RWPE2 (cell line): ENCODE results near the gene ELL3.
"Not testable (repeated sequence)": the region's sequence is repeated elsewhere in the genome, so short reads cannot be mapped to it uniquely, and the experiment has no call there.

Experiments
- ATAC-seq: fragments of 200-7000 bp; cut with Tn5 transposase; 3 replicates; pipeline ENCODE4 v1.9.1; 2021; ENCODE audit warnings: low read depth
- DNase-seq: peaks from one replicate; pipeline ENCODE4 v3.0.0-alpha.2; 2020; ENCODE audit warnings: low spot score
- H3K27ac ChIP-seq: fragments of 450-650 bp; 2 replicates; pipeline ENCODE4 v1.5.1; 2017; ENCODE audit warnings: mild to moderate bottlenecking; ENCODE audit not compliant: poor library complexity, severe bottlenecking
- H3K27me3 ChIP-seq: fragments of 250-450 bp; sonication (Bioruptor Pico); 2 replicates; pipeline ENCODE4 v1.5.1; 2021; ENCODE audit warnings: mild to moderate bottlenecking, moderate library complexity; ENCODE audit not compliant: insufficient read depth, poor library complexity, severe bottlenecking
- H3K36me3 ChIP-seq: fragments of 250-450 bp; sonication (Bioruptor Pico); 2 replicates; pipeline ENCODE4 v1.5.1; 2020; ENCODE audit warnings: low read depth, mild to moderate bottlenecking, moderate library complexity
- H3K4me1 ChIP-seq: fragments of 250-450 bp; sonication (Bioruptor Pico); 2 replicates; pipeline ENCODE4 v1.5.1; 2021; ENCODE audit warnings: mild to moderate bottlenecking, moderate library complexity; ENCODE audit not compliant: insufficient read depth, poor library complexity, severe bottlenecking
- H3K4me3 ChIP-seq: fragments of 250-450 bp; sonication (Bioruptor Pico); 2 replicates; pipeline ENCODE4 v1.5.1; 2021; ENCODE audit warnings: mild to moderate bottlenecking, moderate library complexity; ENCODE audit not compliant: severe bottlenecking
- H3K9me3 ChIP-seq: fragments of 250-450 bp; sonication (Bioruptor Pico); 2 replicates; pipeline ENCODE4 v1.5.1; 2021; ENCODE audit warnings: mild to moderate bottlenecking, moderate library complexity; ENCODE audit not compliant: severe bottlenecking
- CTCF ChIP-seq: fragments of 450-650 bp; IDR thresholded peaks from one replicate; pipeline ENCODE4 v1.5.1; 2017; ENCODE audit warnings: mild to moderate bottlenecking, moderate library complexity; ENCODE audit not compliant: poor library complexity, severe bottlenecking

Gene ELL3

DNA sequence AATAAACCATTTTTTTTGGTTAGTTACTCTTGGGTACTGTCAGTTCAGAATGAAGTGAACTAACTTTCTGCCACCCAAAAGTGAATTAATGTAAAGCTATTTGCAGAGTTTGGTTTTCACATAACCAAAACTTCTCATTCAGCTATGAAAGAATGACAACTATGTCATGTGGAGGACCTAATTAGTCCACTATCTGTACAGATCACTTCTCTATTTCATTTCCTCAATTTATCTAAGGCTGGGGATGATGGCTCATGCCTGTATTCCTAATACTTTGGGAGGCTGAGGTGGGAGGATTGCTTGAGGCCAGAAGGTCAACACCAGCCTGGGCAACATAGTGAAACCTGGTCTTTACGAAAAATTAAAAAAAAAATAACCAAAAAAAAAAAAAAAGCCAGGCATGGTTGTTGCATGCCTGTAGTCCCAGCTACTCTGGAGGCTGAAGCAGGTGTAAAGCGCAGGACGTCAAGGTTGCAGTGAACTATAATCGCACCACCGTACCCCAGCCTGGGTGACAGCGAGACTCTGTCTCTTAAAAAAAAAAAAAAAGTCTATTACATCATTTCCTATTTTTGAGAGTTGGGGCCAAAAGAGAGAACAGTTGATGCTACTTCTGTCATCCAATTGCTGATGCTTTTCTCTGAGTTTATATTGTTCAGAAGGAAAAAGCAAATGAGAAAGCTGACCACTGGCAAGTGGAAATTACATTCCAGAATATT is 32.4 kb upstream of the ELL3 start:
- H3K4me3 ChIP-seq = no peak overlapping the region
- no peaks in the 10 kb centered on the region for H3K4me1 ChIP-seq
- DNase-seq (no peak), ATAC-seq (no peak)
- H3K27ac ChIP-seq = no peak overlapping the region
- TF ChIP-seq CTCF = no peak
- no peaks in the 10 kb centered on the region for H3K27me3 ChIP-seq
- no peaks in the 10 kb centered on the region for H3K9me3 ChIP-seq
- peaks cover 97% of the 10 kb centered on the region for H3K36me3 ChIP-seq

GRCh38 chr15:43808435-43808950 is 31.7 kb upstream of the ELL3 start:
- no peak for DNase-seq
- Histone ChIP-seq H3K4me3 (no peak overlapping the region), H3K4me1 (no peaks in the 10 kb centered on the region), H3K27ac (no peak overlapping the region), H3K27me3 (no peaks in the 10 kb centered on the region), H3K9me3 (no peaks in the 10 kb centered on the region), H3K36me3 (peaks cover 94% of the 10 kb centered on the region)
- TF ChIP-seq CTCF = no peak
- no peak for ATAC-seq

GRCh38 chr15:43802676-43803075 is 25.9 kb upstream of the ELL3 start:
- DNase-seq, H3K27me3 ChIP-seq, H3K4me3 ChIP-seq, ATAC-seq, H3K27ac ChIP-seq, H3K9me3 ChIP-seq: not testable (repeated sequence)
- H3K36me3 ChIP-seq = peaks cover 80% of the 10 kb centered on the region
- peaks cover 12% of the 10 kb centered on the region for H3K4me1 ChIP-seq

DNA sequence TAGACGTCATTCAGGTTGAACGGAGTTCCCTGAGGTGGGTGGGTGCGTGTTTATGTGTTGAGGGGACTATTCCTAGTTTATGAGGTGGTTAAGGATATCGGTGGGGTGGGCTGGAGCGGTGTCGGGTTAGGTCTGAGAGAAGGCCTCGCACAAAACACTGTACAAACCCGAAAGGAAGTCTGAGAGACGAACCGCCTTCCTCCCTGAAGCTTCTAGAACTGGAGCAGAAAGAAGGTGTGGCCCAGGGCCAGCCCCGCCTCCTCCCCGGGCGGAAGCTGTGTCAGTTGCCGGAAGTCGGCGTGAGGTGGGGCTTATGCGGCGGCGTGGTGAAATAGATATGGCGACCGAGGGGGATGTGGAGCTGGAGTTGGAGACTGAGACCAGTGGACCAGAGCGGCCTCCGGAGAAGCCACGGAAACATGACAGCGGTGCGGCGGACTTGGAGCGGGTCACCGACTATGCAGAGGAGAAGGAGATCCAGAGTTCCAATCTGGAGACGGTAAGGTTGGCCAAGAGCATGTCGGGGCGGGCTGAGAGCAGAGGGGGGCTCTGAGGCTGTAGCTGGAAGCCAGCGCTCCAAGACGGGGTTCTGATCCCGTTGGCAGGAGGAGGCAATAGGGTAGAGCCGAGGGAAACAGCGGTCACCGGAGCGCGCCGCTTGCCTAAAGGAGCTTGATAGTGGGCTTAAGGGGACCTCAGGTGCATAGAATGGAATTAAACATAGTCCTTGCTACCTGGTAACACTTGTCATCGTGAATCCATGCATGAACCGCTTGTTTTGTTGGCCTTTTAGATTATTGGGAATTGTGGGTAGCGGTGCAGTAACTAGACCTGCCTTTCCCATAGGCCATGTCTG is 23.7 kb upstream of the ELL3 start, which contains the start of gene HYPK:
HYPK (plus strand) TSS at position 314 of the 856 bp plus-strand sequence; CDS start at position 338, 24 bp downstream.
- H3K4me1 ChIP-seq = peaks cover 12% of the 10 kb centered on the region
- no peaks in the 10 kb centered on the region for H3K27me3 ChIP-seq
- peak; percentile 96 for DNase-seq
- TF ChIP-seq CTCF = no peak
- peak within 1 kb of the TSS; percentile 63 for H3K27ac ChIP-seq
- ATAC-seq = peak; percentile 85
- H3K36me3 ChIP-seq = peaks cover 78% of the 10 kb centered on the region
- H3K9me3 ChIP-seq = no peaks in the 10 kb centered on the region
- H3K4me3 ChIP-seq = peak within 1 kb of the TSS; percentile 91

- ATAC-seq (no peak), DNase-seq (no peak)
- no peak for TF ChIP-seq CTCF
- H3K4me3 ChIP-seq = peak within 1 kb of the TSS; percentile 91
- H3K27me3 ChIP-seq = no peaks in the 10 kb centered on the region
- no peaks in the 10 kb centered on the region for H3K9me3 ChIP-seq
- H3K27ac ChIP-seq = peak within 1 kb of the TSS; percentile 63
- peaks cover 12% of the 10 kb centered on the region for H3K4me1 ChIP-seq
- peaks cover 78% of the 10 kb centered on the region for H3K36me3 ChIP-seq
Observed at GRCh38 chr15:43799945-43800285, 23.1 kb upstream of the ELL3 start, which contains the start of gene SERINC4. TSS of gene SERINC4 (minus strand) at chr15:43800220. CDS start at chr15:43799986, 234 bp downstream.
